SK-N-SH (cell line): ENCODE measurements around the gene JAZF1. TPM values are rescaled to one million over a fixed set of nuclear protein-coding genes. Genes with fewer than 3 reads are reported as not detected.

Source experiments
- CTCF ChIA-PET: fragments of 300-600, 350-600 bp; formaldehyde crosslinking; extraction: SDS; loops from one replicate; lab custom pipeline; 2021; lab: Yijun Ruan, JAX
- POLR2A ChIA-PET: fragments of 350-600 bp; sonication (Branson Sonifier 250); formaldehyde crosslinking; extraction: SDS; loops from one replicate; lab custom pipeline; 2020; ENCODE audit warnings: antibody characterized with exemption, inconsistent platforms; lab: Yijun Ruan, JAX
- DNase-seq: peaks from one replicate; pipeline ENCODE4 v3.0.0; 2012
- H2AFZ ChIP-seq: fragments of 200-600 bp; sonication (generic); 2 replicates; pipeline ENCODE4 v1.8.1; 2016; ENCODE audit warnings: antibody characterized with exemption, mild to moderate bottlenecking, low read depth
- H3F3A ChIP-seq: fragments of 200-600 bp; sonication (generic); replicated peaks from 2 replicates; pipeline ENCODE3; 2016; ENCODE audit warnings: antibody characterized with exemption, mild to moderate bottlenecking; ENCODE audit not compliant: insufficient read depth
- H3K27ac ChIP-seq, 2 experiments: fragments of 200-500 bp in 1 of 2; fragments of 200-600 bp in 1 of 2; sonication (Bioruptor generic) in 1 of 2; sonication (generic), shearing (Covaris generic) in 1 of 2; 2 replicates each; pipeline versions ENCODE4 v1.5.1 to v1.6.1; 2014 to 2016; ENCODE audit warnings: low read depth in 2 of 2, inconsistent platforms in 1 of 2, low read length in 1 of 2, mild to moderate bottlenecking in 1 of 2, mixed read lengths in 1 of 2
- H3K27me3 ChIP-seq: fragments of 200-600 bp; sonication (generic), shearing (Covaris generic); 2 replicates; pipeline ENCODE4 v1.6.1; 2016; ENCODE audit warnings: mixed run types; ENCODE audit not compliant: insufficient read depth
- H3K36me3 ChIP-seq, 2 experiments: fragments of 200-500 bp in 1 of 2; fragments of 200-600 bp in 1 of 2; sonication (Bioruptor generic) in 1 of 2; sonication (generic) in 1 of 2; replicated peaks in 1 of 2; 2 replicates each; pipeline versions ENCODE3 to v1.5.1; 2014 to 2016; ENCODE audit warnings: low read length in 1 of 2, mild to moderate bottlenecking in 1 of 2; ENCODE audit not compliant: insufficient read depth in 2 of 2, control insufficient read depth in 1 of 2
- H3K4me1 ChIP-seq, 2 experiments: fragments of 200-500 bp in 1 of 2; fragments of 200-600 bp in 1 of 2; sonication (Bioruptor generic) in 1 of 2; sonication (generic), shearing (Covaris generic) in 1 of 2; 2 replicates each; pipeline versions ENCODE4 v1.5.1 to v1.6.1; 2014 to 2016; ENCODE audit warnings: low read depth in 1 of 2, low read length in 1 of 2, mixed run types in 1 of 2; ENCODE audit not compliant: insufficient read depth in 2 of 2, control insufficient read depth in 1 of 2
- H3K4me2 ChIP-seq: fragments of 200-600 bp; sonication (generic), shearing (Covaris generic); 2 replicates; pipeline ENCODE4 v1.6.1; 2017; ENCODE audit warnings: mixed run types
- H3K4me3 ChIP-seq, 2 experiments: fragments of 200-500 bp in 1 of 2; fragments of 200-600 bp in 1 of 2; sonication (Bioruptor generic) in 1 of 2; sonication (generic), shearing (Covaris generic) in 1 of 2; 2 replicates each; pipeline versions ENCODE4 v1.5.1 to v1.8.1; 2014 to 2016; ENCODE audit warnings: low read depth in 2 of 2, inconsistent platforms in 1 of 2, low read length in 1 of 2, mild to moderate bottlenecking in 1 of 2, mixed read lengths in 1 of 2, moderate library complexity in 1 of 2
- H3K79me2 ChIP-seq: fragments of 200-600 bp; sonication (generic); 2 replicates; pipeline ENCODE4 v1.8.1; 2017; ENCODE audit warnings: mild to moderate bottlenecking; ENCODE audit not compliant: insufficient read depth
- H3K9ac ChIP-seq: fragments of 200-600 bp; sonication (generic); 2 replicates; pipeline ENCODE4 v1.6.1; 2017; ENCODE audit warnings: mixed run types
- H3K9me2 ChIP-seq: fragments of 200-600 bp; sonication (generic); 2 replicates; pipeline ENCODE4 v1.6.1; 2017; ENCODE audit warnings: mixed run types
- H3K9me3 ChIP-seq: fragments of 200-600 bp; sonication (generic); 2 replicates; pipeline ENCODE4 v1.6.1; 2017; ENCODE audit warnings: mixed run types, mild to moderate bottlenecking, moderate library complexity
- H4K20me1 ChIP-seq: fragments of 200-600 bp; sonication (generic); 2 replicates; pipeline ENCODE4 v1.6.1; 2017; ENCODE audit warnings: mild to moderate bottlenecking, mixed run types; ENCODE audit not compliant: insufficient read depth
- ELF1 ChIP-seq: IDR thresholded peaks from 2 replicates; pipeline ENCODE4 v1.4.0; 2012
- FOSL2 ChIP-seq: IDR thresholded peaks from 2 replicates; pipeline ENCODE4 v1.4.0; 2012; ENCODE audit warnings: low read depth, mild to moderate bottlenecking, moderate library complexity, borderline replicate concordance
- FOXM1 ChIP-seq: IDR thresholded peaks from 2 replicates; pipeline ENCODE4 v1.4.0; 2012; ENCODE audit warnings: low read depth, mild to moderate bottlenecking
- GATA2 ChIP-seq: sonication (generic); formaldehyde crosslinking; IDR thresholded peaks from 2 replicates; pipeline ENCODE4 v1.5.0; 2020; ENCODE audit warnings: mild to moderate bottlenecking, missing genetic modification reagents
- NFIC ChIP-seq: IDR thresholded peaks from 2 replicates; pipeline ENCODE4 v1.4.0; 2012; ENCODE audit warnings: borderline replicate concordance
- REST ChIP-seq: IDR thresholded peaks from 2 replicates; pipeline ENCODE4 v1.6.1; 2012; ENCODE audit warnings: mild to moderate bottlenecking, low read depth, low read length, moderate library complexity
- RFX5 ChIP-seq: IDR thresholded peaks from 2 replicates; pipeline ENCODE4 v1.6.1; 2012; ENCODE audit warnings: mild to moderate bottlenecking, improper control_type of control experiment, low read length
- RXRA ChIP-seq: IDR thresholded peaks from 2 replicates; pipeline ENCODE4 v1.4.0; 2012; ENCODE audit warnings: low read depth, mild to moderate bottlenecking, borderline replicate concordance
- SIN3A ChIP-seq: IDR thresholded peaks from 2 replicates; pipeline ENCODE4 v1.6.1; 2012; ENCODE audit warnings: low read depth, mild to moderate bottlenecking, low read length, moderate library complexity, borderline replicate concordance
- TAF1 ChIP-seq: IDR thresholded peaks from 2 replicates; pipeline ENCODE4 v1.6.1; 2012; ENCODE audit warnings: low read depth, mild to moderate bottlenecking, low read length, moderate library complexity, borderline replicate concordance
- TEAD4 ChIP-seq: IDR thresholded peaks from 2 replicates; pipeline ENCODE4 v1.4.0; 2012; ENCODE audit warnings: mild to moderate bottlenecking, borderline replicate concordance; ENCODE audit not compliant: insufficient read depth
- WGBS: methylation state at CpG from one replicate; pipeline ENCODE4 v1.1.6; 2017; ENCODE audit warnings: low lambda C conversion rate; 5-methylcytosine and 5-hydroxymethylcytosine counted together
- polyA plus RNA-seq, 3 experiments: library from polyadenylated mRNA; depleted of rRNA; stranded (reverse); fragments of >200 nt; gene quantifications; 2 replicates each; pipeline ENCODE4 v1.2.3, GENCODE V29; 2012
- TF ChIP-seq, protein P1 (sequence below): IDR thresholded peaks from 2 replicates; pipeline ENCODE4; 2012

JAZF1 gene
- polyA plus RNA-seq, 1 of the 3 experiments (the other 2 are of a cell fraction): 1.7 TPM

GRCh38 chr7:27967639-27968038 lies 213.0 kb downstream of the JAZF1 start:
- TF ChIP-seq, protein P1, sequence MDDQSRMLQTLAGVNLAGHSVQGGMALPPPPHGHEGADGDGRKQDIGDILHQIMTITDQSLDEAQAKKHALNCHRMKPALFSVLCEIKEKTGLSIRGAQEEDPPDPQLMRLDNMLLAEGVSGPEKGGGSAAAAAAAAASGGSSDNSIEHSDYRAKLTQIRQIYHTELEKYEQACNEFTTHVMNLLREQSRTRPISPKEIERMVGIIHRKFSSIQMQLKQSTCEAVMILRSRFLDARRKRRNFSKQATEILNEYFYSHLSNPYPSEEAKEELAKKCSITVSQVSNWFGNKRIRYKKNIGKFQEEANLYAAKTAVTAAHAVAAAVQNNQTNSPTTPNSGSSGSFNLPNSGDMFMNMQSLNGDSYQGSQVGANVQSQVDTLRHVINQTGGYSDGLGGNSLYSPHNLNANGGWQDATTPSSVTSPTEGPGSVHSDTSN: no peak
- TF ChIP-seq FOXM1 (no peak), RFX5 (no peak), ELF1 (no peak), TEAD4 (no peak), NFIC (no peak), SIN3A (no peak), RXRA (no peak)
- Histone ChIP-seq H3K27ac (no peak overlapping the region), H3K27me3 (no peaks in the 10 kb centered on the region), H3K9me3 (no peaks in the 10 kb centered on the region), H3F3A (no peaks in the 10 kb centered on the region), H3K9ac (no peak overlapping the region), H3K4me2 (no peak overlapping the region), H3K36me3 (no peaks in the 10 kb centered on the region), H3K4me3 (no peak overlapping the region), H3K9me2 (no peaks in the 10 kb centered on the region), H2AFZ (no peak overlapping the region), H3K4me1 (peaks cover 0 to 12% of the 10 kb centered on the region in 2 experiments; a peak in 2 of 4 replicates), H3K79me2 (no peaks in the 10 kb centered on the region), H4K20me1 (no peaks in the 10 kb centered on the region)
- 83% methylated on average over 1 of the region's 1 CpG for WGBS
- DNase-seq: no peak
- ChIA-PET POLR2A (no interaction called here), CTCF (interaction anchor here (0.7 to 1.7 kb wide), 3 partner anchors 15 to 47 kb away, joined by 3 read pairs; no protein-coding TSS in a partner anchor)

DNA sequence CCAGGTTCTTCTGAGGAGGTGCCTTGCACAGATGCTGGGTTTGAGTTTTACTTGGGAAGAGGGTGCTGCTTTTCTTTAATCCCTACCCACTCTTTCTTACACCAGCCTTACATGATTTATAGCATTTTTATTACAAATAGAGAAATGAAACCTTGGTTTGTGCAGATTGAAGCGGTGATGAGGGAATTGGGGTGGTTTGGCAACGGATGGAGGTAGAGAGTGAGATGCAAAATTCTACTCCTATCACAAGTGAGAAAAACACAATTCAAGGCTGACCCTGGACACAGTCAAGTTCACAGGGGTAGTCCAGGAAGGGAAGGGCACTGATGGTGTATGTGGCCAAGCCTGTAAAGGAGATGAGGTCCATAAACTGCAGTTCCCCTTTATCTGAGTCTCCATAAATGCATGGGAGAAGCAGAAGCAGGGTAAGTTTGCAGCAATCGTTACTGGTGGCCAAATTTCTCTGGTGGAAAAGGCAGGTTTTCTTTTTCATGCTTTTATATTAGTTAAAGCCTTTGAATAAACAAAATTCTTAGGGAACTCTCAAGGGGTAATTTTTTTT lies 214.3 kb downstream of the JAZF1 start:
- H3K9ac ChIP-seq: no peak overlapping the region
- H3K79me2 ChIP-seq: no peaks in the 10 kb centered on the region
- no peaks in the 10 kb centered on the region for H3K9me3 ChIP-seq
- H3K9me2 ChIP-seq: no peaks in the 10 kb centered on the region
- no peaks in the 10 kb centered on the region for H3F3A ChIP-seq
- no peaks in the 10 kb centered on the region for H3K27me3 ChIP-seq
- TF ChIP-seq FOSL2 (no peak), REST (no peak), GATA2 (CRISPR knock-in tag) (no peak), TAF1 (no peak)
- peaks cover 0 to 13% of the 10 kb centered on the region in 2 experiments; a peak in 2 of 4 replicates for H3K4me1 ChIP-seq
- H3K27ac ChIP-seq: peak overlapping the region in 1 of 2 experiments; percentile 40; a peak in 1 of 4 replicates
- 85% methylated on average over 3 of the region's 3 CpGs for WGBS
- CTCF ChIA-PET: no interaction called here
- H3K4me2 ChIP-seq: no peak overlapping the region; the same call in 1 of the 2 replicates
- H2AFZ ChIP-seq: no peak overlapping the region
- no peaks in the 10 kb centered on the region for H3K36me3 ChIP-seq
- H4K20me1 ChIP-seq: no peaks in the 10 kb centered on the region
- no peak for DNase-seq
- H3K4me3 ChIP-seq: no peak overlapping the region
- POLR2A ChIA-PET: no interaction called here
